HG03354 (cell line): ENCODE results near the gene HDAC4.

Experiments used
- ATAC-seq: cut with Tn5 transposase; IDR thresholded peaks from one replicate; pipeline ENCODE4 v1.9.1; 2021; ENCODE audit warnings: mild to moderate bottlenecking; ENCODE audit not compliant: unreplicated experiment, poor library complexity, severe bottlenecking

The HDAC4 gene

DNA sequence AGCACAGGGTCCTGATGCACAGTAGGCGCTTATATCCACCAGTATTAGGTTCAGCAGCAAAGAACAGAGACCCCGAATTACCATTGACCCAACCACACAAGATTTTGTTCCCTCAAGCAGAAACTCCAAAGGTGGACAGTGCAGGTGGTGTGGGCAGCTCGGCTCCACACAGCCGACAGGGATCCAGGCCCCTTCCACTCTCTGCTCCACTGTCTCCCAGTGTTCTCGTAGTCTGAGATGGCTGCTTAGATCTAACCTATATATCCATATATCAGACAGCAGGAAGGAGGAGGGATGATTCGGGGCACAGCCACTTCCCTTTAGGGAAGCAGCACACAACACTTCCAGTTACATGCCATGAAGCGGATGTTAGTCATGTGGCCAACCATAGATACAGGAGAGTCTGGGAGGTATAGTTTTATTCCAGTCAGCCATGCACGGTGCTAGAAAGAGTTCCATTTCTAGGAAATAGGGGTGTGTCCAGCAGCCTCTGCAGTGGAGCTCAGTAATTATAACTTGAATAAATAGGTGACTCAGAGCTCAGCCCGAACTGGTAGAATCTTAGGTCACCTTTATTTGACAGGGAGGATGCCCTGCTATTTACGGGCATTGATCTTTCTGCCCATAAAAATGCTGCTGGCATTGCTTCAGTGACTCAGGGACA lies 394.1 kb downstream of the HDAC4 start:
- no peak for ATAC-seq

DNA sequence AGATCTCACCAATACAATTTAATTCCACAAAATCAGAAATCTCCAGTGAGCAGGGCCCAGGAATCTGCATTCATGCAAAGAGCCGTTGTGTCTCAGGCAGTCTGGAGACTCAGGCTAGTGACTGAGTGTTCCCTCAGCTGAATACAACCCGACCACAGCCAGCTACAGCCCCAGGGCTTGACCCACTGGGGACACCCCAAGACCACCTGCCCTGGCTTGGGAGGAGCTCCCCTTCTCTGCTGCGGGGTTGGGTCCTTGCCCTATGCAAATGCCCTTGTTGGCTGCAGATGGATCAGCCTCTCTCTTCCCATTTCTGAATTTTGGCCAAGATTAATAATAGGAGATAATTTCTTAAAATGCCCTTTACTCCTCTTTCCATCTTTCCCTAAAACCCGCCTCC lies 395.2 kb downstream of the HDAC4 start:
- ATAC-seq = no peak

- ATAC-seq = no peak
Measured at GRCh38 chr2:239004274-239005015, 396.4 kb downstream of the HDAC4 start.

DNA sequence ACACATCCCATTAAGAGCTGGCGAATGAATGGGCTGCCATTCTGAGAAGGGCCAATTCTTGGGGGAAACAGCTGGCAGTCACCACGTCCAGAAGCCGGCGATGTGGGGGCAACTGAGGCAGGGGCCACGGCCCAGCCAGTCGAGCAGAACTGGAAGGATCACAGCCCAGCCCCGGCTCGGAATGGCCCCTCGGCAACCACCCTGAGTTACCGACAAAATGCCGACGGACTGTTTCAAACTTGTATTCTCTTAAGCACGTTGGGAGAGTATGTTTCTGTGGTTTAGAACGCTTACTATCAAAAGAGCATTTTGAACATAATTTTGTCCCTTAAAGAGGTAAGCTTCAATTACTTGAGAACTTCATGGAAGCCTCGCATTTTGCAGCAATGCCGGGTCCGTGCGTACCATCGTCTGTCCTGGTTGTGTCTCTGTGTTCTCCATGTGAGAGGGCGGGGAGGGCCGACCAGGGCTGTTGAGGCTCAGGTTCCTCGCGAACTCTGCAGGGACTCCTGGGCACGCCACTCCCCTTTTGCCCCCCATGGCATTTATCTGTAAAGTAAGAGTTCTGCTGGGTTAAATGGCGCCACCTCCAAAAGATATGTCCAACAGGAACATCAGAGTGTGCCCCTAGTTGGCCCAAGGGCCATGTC lies 397.1 kb downstream of the HDAC4 start:
- ATAC-seq = no peak

DNA sequence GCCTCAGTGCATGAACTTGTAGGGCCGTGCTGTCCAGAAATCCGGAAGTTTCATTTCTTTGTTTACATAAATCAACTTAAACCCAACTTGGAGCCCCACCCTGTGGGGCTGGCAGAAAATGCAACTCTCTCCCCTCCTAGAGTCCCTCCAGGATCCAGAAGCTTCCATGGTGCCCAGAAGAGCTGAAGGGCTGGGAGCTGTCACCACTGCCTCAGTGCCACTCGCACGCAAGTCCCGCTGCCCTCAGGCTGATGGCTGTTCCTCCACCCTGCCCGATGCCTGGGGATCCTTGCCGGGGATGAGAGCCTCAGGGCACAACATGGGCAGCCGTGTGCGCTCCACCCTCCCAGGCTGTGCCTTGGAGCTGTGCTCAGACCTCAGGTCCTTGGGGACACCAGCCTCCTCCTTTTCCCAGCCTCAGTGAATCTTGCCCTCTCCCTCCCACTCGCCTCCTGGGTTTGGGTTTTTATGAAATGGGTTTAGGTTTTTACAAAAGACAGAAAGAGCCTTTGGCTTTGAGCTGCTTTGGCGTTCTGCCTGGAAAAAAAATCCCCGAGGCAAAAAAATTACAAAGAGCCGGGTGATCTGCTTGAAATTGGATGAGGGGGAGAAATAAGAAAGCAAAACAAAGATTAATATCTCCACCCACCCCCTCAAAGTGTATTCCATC lies 397.7 kb downstream of the HDAC4 start:
- ATAC-seq = no peak

GRCh38 chr2:239002591-239002953 lies 398.2 kb downstream of the HDAC4 start:
- no peak for ATAC-seq

DNA sequence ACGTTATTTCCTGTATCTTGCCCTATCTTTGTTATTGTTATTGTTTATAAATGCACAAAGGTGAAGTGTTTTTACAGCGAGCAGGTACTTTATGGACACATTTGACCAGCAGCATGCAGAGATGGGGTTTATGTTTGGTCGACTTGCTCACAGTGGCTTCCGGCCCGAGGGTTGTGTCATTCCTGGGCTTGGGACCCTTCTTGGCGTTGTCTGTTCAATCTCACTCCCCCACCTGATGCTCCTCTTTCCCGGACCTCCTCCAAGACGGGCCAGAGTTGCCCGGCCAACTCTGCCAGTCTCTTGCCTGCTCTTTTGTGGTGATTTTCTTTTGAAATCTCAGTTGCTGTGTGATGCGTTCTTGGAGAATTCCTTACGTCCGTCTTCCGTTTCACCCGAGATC lies 399.0 kb downstream of the HDAC4 start:
- no peak for ATAC-seq

GRCh38 chr2:239000500-239001073 lies 400.2 kb downstream of the HDAC4 start:
- no peak for ATAC-seq

GRCh38 chr2:239000089-239000488 lies 400.7 kb downstream of the HDAC4 start:
- no peak for ATAC-seq

DNA sequence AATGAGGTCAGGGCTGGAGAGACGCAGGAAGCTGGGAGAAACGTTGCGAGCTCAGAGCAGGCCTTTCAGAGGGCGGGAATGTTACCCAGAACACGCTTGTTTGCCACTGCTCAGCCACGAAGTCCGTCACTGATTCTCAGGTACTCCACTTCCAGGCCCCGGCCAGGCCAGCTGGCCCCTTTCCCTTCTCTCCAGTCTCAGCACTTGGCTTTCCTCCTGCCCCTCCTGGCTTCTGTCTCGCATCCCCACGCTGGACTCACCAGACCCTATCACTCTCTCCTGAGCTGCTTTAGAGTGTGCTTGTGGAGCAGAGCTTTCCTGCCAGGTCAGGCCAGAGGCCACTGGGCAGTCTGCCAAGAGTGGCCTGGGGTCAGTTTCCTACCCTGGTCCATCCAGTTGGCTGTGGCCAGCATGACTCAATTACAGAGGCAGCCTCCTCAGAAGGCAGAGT lies 401.5 kb downstream of the HDAC4 start:
- no peak for ATAC-seq

- no peak for ATAC-seq
Measured at GRCh38 chr2:238998801-238999200, 402.0 kb downstream of the HDAC4 start.
